Mucosa of descending colon (tissue), 3 donors: Measurements from ENCODE around the gene PHACTR1. TPM values are rescaled to one million over a fixed set of nuclear protein-coding genes. Genes with fewer than 3 reads are reported as not detected.

ENCODE experiments used
- ATAC-seq: fragments of 200-7000 bp; cut with Tn5 transposase; one replicate; pipeline ENCODE4 v1.9.1; 2020; ENCODE audit warnings: mild to moderate bottlenecking, moderate library complexity
- DNase-seq, 3 donors: peaks; one replicate each; pipeline ENCODE4 v3.0.0-alpha.2; 2020
- H3K36me3 ChIP-seq: fragments of 200-600 bp; one replicate; pipeline ENCODE4 v1.8.0; 2021; ENCODE audit warnings: low read depth, mild to moderate bottlenecking
- H3K4me1 ChIP-seq: fragments of 200-600 bp; one replicate; pipeline ENCODE4 v1.8.0; 2021; ENCODE audit warnings: low read depth, mild to moderate bottlenecking
- H3K4me3 ChIP-seq: fragments of 200-600 bp; one replicate; pipeline ENCODE4 v1.8.0; 2021; ENCODE audit warnings: mild to moderate bottlenecking
- H3K9me3 ChIP-seq: fragments of 200-600 bp; one replicate; pipeline ENCODE4 v1.8.0; 2021; ENCODE audit warnings: mild to moderate bottlenecking
- CTCF ChIP-seq: fragments of 200-600 bp; IDR thresholded peaks from one replicate; pipeline ENCODE4 v1.8.0; 2022; ENCODE audit warnings: antibody characterized with exemption, mild to moderate bottlenecking
- intact Hi-C, 2 donors: fragments of 100-400 bp; cut with DNase I in 1 of 2; cut with micrococcal nuclease in 1 of 2; formaldehyde crosslinking; loops; one replicate each; pipeline versions ENCODE4 v1.11.0 to v1.11.1; 2022; cut with DNase I, micrococcal nuclease
- total RNA-seq, 3 donors: library from RNA; stranded (reverse); fragmentation: NEBNext Ultra II Directional in 2 of 3; extraction: Animal tissue kit (Norgen Biotek cat#: 25700) in 2 of 3; gene quantifications; one replicate each; pipeline versions ENCODE4 v1.2.1 to v1.2.4, GENCODE V29; 2021 to 2023
- donor health status: DM: no; HTN: no; CAD: no; lungs with moderate emphysema.
- donor health status: DM: no; HTN: no; CAD: no.
- donor health status: DM: no; HTN: yes; CAD: no.

Gene PHACTR1
- total RNA-seq, 3 donors from 2014 or later: 2.7 to 4.7 (median 3.1) TPM

- DNase-seq (no peak), ATAC-seq (no peak)
- H3K4me1 ChIP-seq: no peaks in the 10 kb centered on the region
- no peak for TF ChIP-seq CTCF
- intact Hi-C loops: no loop called here
- H3K4me3 ChIP-seq: no peak overlapping the region
- no peaks in the 10 kb centered on the region for H3K9me3 ChIP-seq
- no peaks in the 10 kb centered on the region for H3K36me3 ChIP-seq
Measured at GRCh38 chr6:12851123-12851695, 134.6 kb downstream of the PHACTR1 start.

- Histone ChIP-seq H3K4me1 (no peaks in the 10 kb centered on the region), H3K4me3 (no peak overlapping the region), H3K9me3 (no peaks in the 10 kb centered on the region), H3K36me3 (no peaks in the 10 kb centered on the region)
- TF ChIP-seq CTCF: no peak
- intact Hi-C loops: no loop called here
- ATAC-seq (no peak), DNase-seq (no peak)
Measured at GRCh38 chr6:12861603-12862002, 145.0 kb downstream of the PHACTR1 start.

GRCh38 chr6:12865117-12865516, 148.6 kb downstream of the PHACTR1 start:
- no peaks in the 10 kb centered on the region for H3K9me3 ChIP-seq
- no peak for TF ChIP-seq CTCF
- no peaks in the 10 kb centered on the region for H3K4me1 ChIP-seq
- intact Hi-C loops: no loop called here
- no peak overlapping the region for H3K4me3 ChIP-seq
- H3K36me3 ChIP-seq: no peaks in the 10 kb centered on the region
- DNase-seq (no peak), ATAC-seq (no peak)

GRCh38 chr6:12865671-12866181, 149.2 kb downstream of the PHACTR1 start:
- H3K4me3 ChIP-seq: no peak overlapping the region

GRCh38 chr6:12866422-12867029, 150.0 kb downstream of the PHACTR1 start:
- intact Hi-C loops: no loop called here
- TF ChIP-seq CTCF: no peak
- Histone ChIP-seq H3K36me3 (no peaks in the 10 kb centered on the region), H3K4me1 (no peaks in the 10 kb centered on the region), H3K4me3 (no peak overlapping the region), H3K9me3 (no peaks in the 10 kb centered on the region)
- ATAC-seq: no peak
- no peak for DNase-seq

More at GRCh38 chr6:12865671-12866181, 149.2 kb downstream of the PHACTR1 start:
- ATAC-seq: no peak
- intact Hi-C loops: no loop called here
- Histone ChIP-seq H3K9me3 (no peaks in the 10 kb centered on the region), H3K36me3 (no peaks in the 10 kb centered on the region), H3K4me1 (no peaks in the 10 kb centered on the region)
- TF ChIP-seq CTCF: no peak
- DNase-seq: no peak
